Measurements from ENCODE around the gene RNF157. TPM values are rescaled to one million over a fixed set of nuclear protein-coding genes. Genes with fewer than 3 reads are reported as not detected.
A peak's percentile ranks its signal among the peaks of the same experiment; 100 is the strongest.

The RNF157 gene
- total RNA-seq, 1 donor from 2014 or later: 6.8 TPM

DNA sequence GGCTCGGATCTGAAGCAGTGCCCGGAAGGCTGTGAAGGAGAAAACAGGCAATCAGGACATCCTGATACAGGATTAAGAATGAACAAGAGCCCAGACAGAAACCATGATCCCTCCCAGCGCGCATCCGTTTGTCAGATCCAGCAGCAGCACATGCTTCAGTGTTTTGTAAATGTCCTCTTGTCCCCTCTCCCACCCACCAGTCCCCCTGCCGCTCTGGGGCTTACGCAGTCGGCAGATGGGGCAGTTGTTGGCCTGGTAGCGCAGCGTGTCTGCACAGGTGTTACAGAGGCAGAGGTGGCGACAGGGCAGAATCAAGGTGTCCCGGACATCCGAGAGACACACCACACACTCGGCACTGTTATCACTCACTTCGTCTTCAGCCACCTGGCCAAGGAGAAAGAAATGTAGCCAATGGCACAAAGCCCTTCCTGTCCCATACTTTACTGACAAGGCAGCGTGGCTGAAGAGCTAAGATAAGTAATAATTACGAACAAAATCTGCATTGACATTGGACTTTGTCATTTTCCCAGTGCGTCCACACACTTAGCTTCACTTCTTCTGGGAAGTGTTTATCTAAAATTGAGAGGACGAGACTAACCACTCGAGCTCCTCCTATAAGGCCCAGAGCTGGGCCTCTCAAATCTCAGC is 78.5 kb downstream of the RNF157 start:
- H3K4me3 ChIP-seq (ENCODE audit: low read length in 3 of 3): no peak overlapping the region
- H3K4me1 ChIP-seq (ENCODE audit: control insufficient read depth in 3 of 3, insufficient read depth in 3 of 3, low read length in 3 of 3): no peaks in the 10 kb centered on the region
- peaks cover 0 to under 1% (median 0%) of the 10 kb centered on the region in 3 donors for H3K27me3 ChIP-seq (ENCODE audit: control insufficient read depth in 3 of 3, insufficient read depth in 3 of 3, low read length in 3 of 3)
- peaks cover 13 to 46% (median 16%) of the 10 kb centered on the region in 3 donors for H3K36me3 ChIP-seq (ENCODE audit: control insufficient read depth in 3 of 3, insufficient read depth in 3 of 3, low read length in 3 of 3)
- no peak overlapping the region for H3K27ac ChIP-seq (ENCODE audit: low read depth, low read length)
- no peaks in the 10 kb centered on the region for H3K9me3 ChIP-seq (ENCODE audit: control insufficient read depth in 3 of 3, low read length in 3 of 3)
- H3K9ac ChIP-seq (ENCODE audit: low read depth in 1 of 3, low read length in 3 of 3): no peak overlapping the region

DNA sequence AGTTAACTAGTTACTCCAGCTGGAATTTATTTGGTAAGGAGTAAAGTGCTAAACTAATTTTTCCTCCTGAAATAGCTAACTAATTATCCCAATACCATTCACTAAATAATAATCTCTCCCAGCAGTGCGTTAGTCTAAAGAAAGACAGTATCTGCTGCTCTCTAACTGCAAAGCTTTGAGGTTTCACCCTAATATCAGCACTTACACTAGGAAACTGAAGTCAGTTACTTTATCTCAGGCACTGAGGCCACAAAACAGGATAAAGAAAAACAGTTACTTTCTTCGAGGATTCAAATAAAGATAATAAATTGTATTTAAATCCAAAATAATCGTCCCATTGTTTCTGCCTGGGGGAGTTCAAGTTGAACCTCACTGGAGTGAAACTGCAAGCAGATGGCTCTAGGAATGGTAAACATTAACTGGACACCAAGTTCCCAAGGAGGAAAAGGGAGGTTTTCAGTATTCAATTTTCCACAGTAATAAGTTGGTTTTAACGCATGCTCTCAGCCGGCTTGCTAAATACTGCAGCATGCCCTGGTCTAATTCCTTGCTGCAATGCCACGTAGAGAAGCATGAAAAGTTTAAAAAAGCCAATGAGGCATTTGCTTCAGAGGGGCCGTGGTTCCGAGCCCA is 79.3 kb downstream of the RNF157 start:
- peaks cover 13 to 40% (median 14%) of the 10 kb centered on the region in 3 donors for H3K36me3 ChIP-seq (ENCODE audit: control insufficient read depth in 3 of 3, insufficient read depth in 3 of 3, low read length in 3 of 3)
- H3K9ac ChIP-seq (ENCODE audit: low read depth in 1 of 3, low read length in 3 of 3): no peak overlapping the region
- peaks cover 6 to 7% (median 7%) of the 10 kb centered on the region in 3 donors for H3K4me1 ChIP-seq (ENCODE audit: control insufficient read depth in 3 of 3, insufficient read depth in 3 of 3, low read length in 3 of 3)
- H3K27me3 ChIP-seq (ENCODE audit: control insufficient read depth in 3 of 3, insufficient read depth in 3 of 3, low read length in 3 of 3): no peaks in the 10 kb centered on the region
- no peaks in the 10 kb centered on the region for H3K9me3 ChIP-seq (ENCODE audit: control insufficient read depth in 3 of 3, low read length in 3 of 3)
- no peak overlapping the region for H3K4me3 ChIP-seq (ENCODE audit: low read length in 3 of 3)
- H3K27ac ChIP-seq (ENCODE audit: low read depth, low read length): no peak overlapping the region

DNA sequence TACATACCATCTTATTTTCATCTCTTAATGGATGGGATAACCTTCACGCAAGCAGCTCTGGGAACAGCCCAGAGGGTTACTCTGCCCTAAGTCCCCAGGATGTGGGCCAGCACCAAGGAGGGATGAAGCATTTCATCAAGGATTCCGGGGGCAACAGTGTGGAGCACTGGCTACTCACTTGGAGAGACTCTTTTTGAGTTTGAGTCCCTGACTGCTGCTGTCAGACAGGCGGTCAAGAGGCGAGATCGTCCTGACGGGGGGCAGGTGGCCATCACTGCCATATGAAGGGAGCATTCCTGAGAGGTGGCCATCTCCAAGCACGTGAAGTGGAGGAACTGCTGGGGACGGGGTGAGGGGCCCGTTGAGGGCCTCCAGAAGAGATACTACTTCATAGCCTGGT is 81.1 kb downstream of the RNF157 start:
- H3K4me1 ChIP-seq (ENCODE audit: control insufficient read depth in 3 of 3, insufficient read depth in 3 of 3, low read length in 3 of 3): peaks cover 10 to 14% (median 13%) of the 10 kb centered on the region in 3 donors
- peaks cover 13 to 44% (median 14%) of the 10 kb centered on the region in 3 donors for H3K36me3 ChIP-seq (ENCODE audit: control insufficient read depth in 3 of 3, insufficient read depth in 3 of 3, low read length in 3 of 3)
- H3K27me3 ChIP-seq (ENCODE audit: control insufficient read depth in 3 of 3, insufficient read depth in 3 of 3, low read length in 3 of 3): no peaks in the 10 kb centered on the region
- H3K9me3 ChIP-seq (ENCODE audit: control insufficient read depth in 3 of 3, low read length in 3 of 3): no peaks in the 10 kb centered on the region
- no peak overlapping the region for H3K9ac ChIP-seq (ENCODE audit: low read depth in 1 of 3, low read length in 3 of 3)
- H3K27ac ChIP-seq (ENCODE audit: low read depth, low read length): no peak overlapping the region
- H3K4me3 ChIP-seq (ENCODE audit: low read length in 3 of 3): no peak overlapping the region

DNA sequence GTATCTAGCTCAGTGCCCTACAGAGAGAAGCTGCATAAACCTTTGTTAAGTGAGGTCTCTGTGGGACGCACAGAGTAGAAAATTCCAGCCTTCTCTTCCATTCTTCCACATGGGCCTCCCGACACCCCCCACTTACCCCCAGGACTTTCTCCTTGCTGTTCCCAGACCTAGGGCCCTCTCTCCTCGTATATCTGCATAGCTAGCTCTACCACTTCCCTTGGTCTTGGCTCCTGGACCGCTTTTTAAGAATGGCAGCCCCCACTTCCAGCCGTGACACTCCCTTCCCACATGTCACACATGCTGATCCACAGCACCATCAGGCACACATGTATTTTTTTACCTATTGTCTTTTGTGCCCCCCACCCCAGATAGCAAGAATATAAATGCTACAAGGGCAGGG is 82.5 kb downstream of the RNF157 start:
- no peak overlapping the region for H3K4me3 ChIP-seq (ENCODE audit: low read length in 3 of 3)
- H3K4me1 ChIP-seq (ENCODE audit: control insufficient read depth in 3 of 3, insufficient read depth in 3 of 3, low read length in 3 of 3): peaks cover 10 to 14% (median 13%) of the 10 kb centered on the region in 3 donors
- H3K27me3 ChIP-seq (ENCODE audit: control insufficient read depth in 3 of 3, insufficient read depth in 3 of 3, low read length in 3 of 3): no peaks in the 10 kb centered on the region
- peaks cover 13 to 50% (median 17%) of the 10 kb centered on the region in 3 donors for H3K36me3 ChIP-seq (ENCODE audit: control insufficient read depth in 3 of 3, insufficient read depth in 3 of 3, low read length in 3 of 3)
- H3K27ac ChIP-seq (ENCODE audit: low read depth, low read length): no peak overlapping the region
- H3K9ac ChIP-seq (ENCODE audit: low read depth in 1 of 3, low read length in 3 of 3): no peak overlapping the region
- no peaks in the 10 kb centered on the region for H3K9me3 ChIP-seq (ENCODE audit: control insufficient read depth in 3 of 3, low read length in 3 of 3)

DNA sequence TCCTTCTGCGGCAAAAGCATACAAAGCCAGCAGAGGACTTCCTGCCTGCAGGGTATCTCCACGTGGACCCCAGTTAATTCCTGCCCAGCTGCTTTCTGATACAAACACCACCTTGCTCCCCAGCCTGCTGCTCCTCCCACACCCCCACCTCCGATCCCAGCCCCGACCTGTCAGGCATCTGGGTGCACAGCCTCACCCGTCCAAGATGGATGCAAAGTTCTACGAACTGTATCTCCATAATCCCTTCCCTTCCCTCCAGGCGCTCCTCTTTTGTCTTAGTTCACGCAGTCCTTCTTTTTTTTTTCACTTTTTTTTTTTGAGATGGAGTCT is 83.7 kb downstream of the RNF157 start:
- Histone ChIP-seq H3K4me1 (ENCODE audit: control insufficient read depth in 3 of 3, insufficient read depth in 3 of 3, low read length in 3 of 3) (peaks cover 10 to 14% (median 13%) of the 10 kb centered on the region in 3 donors), H3K4me3 (ENCODE audit: low read length in 3 of 3) (no peak overlapping the region), H3K9ac (ENCODE audit: low read depth in 1 of 3, low read length in 3 of 3) (no peak overlapping the region), H3K27ac (ENCODE audit: low read depth, low read length) (no peak overlapping the region), H3K27me3 (ENCODE audit: control insufficient read depth in 3 of 3, insufficient read depth in 3 of 3, low read length in 3 of 3) (no peaks in the 10 kb centered on the region), H3K36me3 (ENCODE audit: control insufficient read depth in 3 of 3, insufficient read depth in 3 of 3, low read length in 3 of 3) (peaks cover 14 to 51% (median 23%) of the 10 kb centered on the region in 3 donors), H3K9me3 (ENCODE audit: control insufficient read depth in 3 of 3, low read length in 3 of 3) (no peaks in the 10 kb centered on the region)

DNA sequence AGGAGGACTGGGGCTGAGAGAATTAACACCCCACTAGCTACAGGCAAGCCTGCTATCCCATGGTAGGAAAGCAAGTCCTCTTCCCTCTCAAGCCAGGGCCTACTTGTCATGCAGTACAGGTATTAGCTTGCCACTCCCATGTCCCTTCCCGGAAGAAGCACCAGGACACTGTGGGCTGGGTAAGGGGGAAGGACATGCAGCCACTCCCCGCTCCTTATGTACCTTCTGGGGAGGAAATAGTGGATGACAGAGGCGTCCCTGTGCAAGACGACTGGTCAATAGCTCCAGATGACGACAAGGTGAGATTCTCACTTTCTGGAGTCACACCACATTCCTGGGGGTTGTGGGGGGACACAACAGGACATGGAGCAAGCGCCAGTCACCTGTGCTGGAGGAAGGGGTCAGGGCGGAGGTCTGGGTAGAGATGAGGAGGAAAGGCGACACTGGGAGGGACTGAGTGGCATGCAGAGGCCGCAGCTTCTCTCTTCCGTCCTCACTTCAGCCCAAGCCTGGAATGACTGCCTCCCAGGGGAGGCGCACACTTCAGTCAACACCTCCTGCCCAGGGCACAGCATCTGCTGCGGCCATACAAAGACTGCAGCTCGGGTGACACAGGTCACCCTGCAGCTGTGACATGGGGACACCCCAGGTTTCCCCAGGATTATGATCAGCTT is 84.2 kb downstream of the RNF157 start:
- H3K4me3 ChIP-seq (ENCODE audit: low read length in 3 of 3): no peak overlapping the region
- no peaks in the 10 kb centered on the region for H3K27me3 ChIP-seq (ENCODE audit: control insufficient read depth in 3 of 3, insufficient read depth in 3 of 3, low read length in 3 of 3)
- H3K9ac ChIP-seq (ENCODE audit: low read depth in 1 of 3, low read length in 3 of 3): peak overlapping the region in 1 of 3 donors; percentile 25
- H3K4me1 ChIP-seq (ENCODE audit: control insufficient read depth in 3 of 3, insufficient read depth in 3 of 3, low read length in 3 of 3): peaks cover 10 to 14% (median 13%) of the 10 kb centered on the region in 3 donors
- H3K27ac ChIP-seq (ENCODE audit: low read depth, low read length): no peak overlapping the region
- peaks cover 10 to 51% (median 23%) of the 10 kb centered on the region in 3 donors for H3K36me3 ChIP-seq (ENCODE audit: control insufficient read depth in 3 of 3, insufficient read depth in 3 of 3, low read length in 3 of 3)
- H3K9me3 ChIP-seq (ENCODE audit: control insufficient read depth in 3 of 3, low read length in 3 of 3): no peaks in the 10 kb centered on the region

DNA sequence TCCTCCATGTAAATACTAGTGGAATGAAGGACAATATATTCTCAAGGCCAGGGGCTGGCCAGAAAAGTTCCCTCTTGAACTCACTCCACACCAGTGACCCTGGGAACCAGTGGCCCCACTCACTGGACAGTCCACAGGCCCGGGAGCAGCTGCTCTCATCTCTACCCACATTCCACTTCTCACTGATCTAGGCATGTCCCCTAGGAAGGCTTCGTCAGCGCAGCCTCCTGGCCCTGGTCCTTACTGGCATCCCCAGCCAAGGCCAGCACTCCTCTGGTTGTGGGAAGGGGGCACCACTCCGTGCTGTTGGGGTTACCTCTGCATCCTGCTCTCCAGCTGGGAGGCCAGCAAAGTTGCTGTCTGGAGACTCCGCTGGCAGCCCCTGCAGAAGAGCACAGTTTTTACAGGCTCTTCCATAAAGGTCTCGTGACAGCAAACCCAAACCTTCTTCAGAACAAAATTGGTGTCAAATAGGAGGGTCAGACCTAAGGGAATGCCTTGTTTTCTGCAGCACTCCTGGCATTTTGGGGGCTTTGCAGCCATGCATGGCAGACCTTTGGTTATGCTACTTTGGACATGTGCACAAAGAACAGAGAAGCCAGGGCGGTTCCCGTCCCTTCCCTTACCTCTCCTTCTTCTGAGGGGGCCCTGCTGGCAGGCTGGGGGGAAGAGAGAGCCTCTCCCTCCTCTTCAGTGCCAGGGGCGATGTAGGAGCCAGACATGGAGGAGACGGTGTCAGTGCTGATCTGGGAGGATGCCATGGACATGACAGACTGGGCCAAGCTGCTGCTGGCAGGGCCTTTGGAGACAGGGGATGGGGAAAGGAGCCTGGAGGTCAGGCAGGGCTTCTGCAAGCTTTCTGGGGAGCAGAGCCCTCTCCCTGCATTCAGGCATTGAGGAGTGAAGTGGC is 85.1 kb downstream of the RNF157 start:
- H3K27me3 ChIP-seq (ENCODE audit: control insufficient read depth in 3 of 3, insufficient read depth in 3 of 3, low read length in 3 of 3): no peaks in the 10 kb centered on the region
- H3K4me1 ChIP-seq (ENCODE audit: control insufficient read depth in 3 of 3, insufficient read depth in 3 of 3, low read length in 3 of 3): peaks cover 10 to 14% (median 13%) of the 10 kb centered on the region in 3 donors
- H3K4me3 ChIP-seq (ENCODE audit: low read length in 3 of 3): no peak overlapping the region
- H3K9me3 ChIP-seq (ENCODE audit: control insufficient read depth in 3 of 3, low read length in 3 of 3): no peaks in the 10 kb centered on the region
- H3K36me3 ChIP-seq (ENCODE audit: control insufficient read depth in 3 of 3, insufficient read depth in 3 of 3, low read length in 3 of 3): peaks cover 9 to 46% (median 25%) of the 10 kb centered on the region in 3 donors
- no peak overlapping the region for H3K9ac ChIP-seq (ENCODE audit: low read depth in 1 of 3, low read length in 3 of 3)
- H3K27ac ChIP-seq (ENCODE audit: low read depth, low read length): no peak overlapping the region

DNA sequence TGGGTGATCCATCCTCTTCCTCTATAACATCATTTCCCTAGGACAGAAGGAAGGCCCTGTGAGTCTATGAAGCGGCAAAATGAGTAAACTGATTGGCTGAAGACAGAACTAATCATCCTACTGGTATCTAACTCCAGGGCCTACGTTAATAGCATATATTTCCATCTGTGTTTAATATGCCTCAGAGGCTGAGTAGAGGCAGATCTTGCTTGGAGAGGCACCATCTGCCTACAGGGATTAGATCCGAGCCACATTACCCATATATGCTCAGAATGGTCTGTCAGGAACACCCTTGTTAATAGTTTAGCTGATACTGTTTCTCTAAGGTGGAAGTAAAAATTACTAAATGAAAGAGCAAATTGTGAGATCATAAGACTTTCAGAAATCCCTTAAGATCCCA is 86.0 kb downstream of the RNF157 start:
- peaks cover 10 to 14% (median 13%) of the 10 kb centered on the region in 3 donors for H3K4me1 ChIP-seq (ENCODE audit: control insufficient read depth in 3 of 3, insufficient read depth in 3 of 3, low read length in 3 of 3)
- no peak overlapping the region for H3K4me3 ChIP-seq (ENCODE audit: low read length in 3 of 3)
- no peak overlapping the region for H3K9ac ChIP-seq (ENCODE audit: low read depth in 1 of 3, low read length in 3 of 3)
- H3K27me3 ChIP-seq (ENCODE audit: control insufficient read depth in 3 of 3, insufficient read depth in 3 of 3, low read length in 3 of 3): no peaks in the 10 kb centered on the region
- H3K27ac ChIP-seq (ENCODE audit: low read depth, low read length): no peak overlapping the region
- peaks cover 9 to 45% (median 25%) of the 10 kb centered on the region in 3 donors for H3K36me3 ChIP-seq (ENCODE audit: control insufficient read depth in 3 of 3, insufficient read depth in 3 of 3, low read length in 3 of 3)
- no peaks in the 10 kb centered on the region for H3K9me3 ChIP-seq (ENCODE audit: control insufficient read depth in 3 of 3, low read length in 3 of 3)

DNA sequence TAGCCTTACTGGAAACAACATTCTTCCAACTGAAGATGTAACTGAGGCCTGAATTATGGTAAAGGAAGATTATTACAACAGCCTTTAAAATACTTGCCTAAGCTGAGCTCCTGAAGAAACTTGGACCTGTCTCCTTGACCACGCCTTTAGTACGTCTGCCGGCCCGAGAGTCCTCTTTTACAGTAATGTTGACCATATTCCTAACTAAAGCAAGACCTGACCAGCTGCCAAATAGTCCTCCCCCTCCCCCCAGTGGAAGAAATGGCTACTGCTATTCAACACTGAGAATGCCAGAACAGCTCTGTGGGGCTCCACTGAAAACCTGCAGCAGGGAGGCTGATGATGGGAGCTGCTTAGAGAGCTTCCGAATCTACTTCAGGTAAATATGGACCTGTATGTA is 86.7 kb downstream of the RNF157 start:
- H3K4me3 ChIP-seq (ENCODE audit: low read length in 3 of 3): no peak overlapping the region
- H3K9ac ChIP-seq (ENCODE audit: low read depth in 1 of 3, low read length in 3 of 3): no peak overlapping the region
- peaks cover 10 to 14% (median 13%) of the 10 kb centered on the region in 3 donors for H3K4me1 ChIP-seq (ENCODE audit: control insufficient read depth in 3 of 3, insufficient read depth in 3 of 3, low read length in 3 of 3)
- no peaks in the 10 kb centered on the region for H3K27me3 ChIP-seq (ENCODE audit: control insufficient read depth in 3 of 3, insufficient read depth in 3 of 3, low read length in 3 of 3)
- no peak overlapping the region for H3K27ac ChIP-seq (ENCODE audit: low read depth, low read length)
- peaks cover 7 to 41% (median 21%) of the 10 kb centered on the region in 3 donors for H3K36me3 ChIP-seq (ENCODE audit: control insufficient read depth in 3 of 3, insufficient read depth in 3 of 3, low read length in 3 of 3)
- no peaks in the 10 kb centered on the region for H3K9me3 ChIP-seq (ENCODE audit: control insufficient read depth in 3 of 3, low read length in 3 of 3)

All from skeletal muscle tissue (tissue), 4 donors.